Measurements from ENCODE around the gene ZNF366.

The ZNF366 gene

DNA sequence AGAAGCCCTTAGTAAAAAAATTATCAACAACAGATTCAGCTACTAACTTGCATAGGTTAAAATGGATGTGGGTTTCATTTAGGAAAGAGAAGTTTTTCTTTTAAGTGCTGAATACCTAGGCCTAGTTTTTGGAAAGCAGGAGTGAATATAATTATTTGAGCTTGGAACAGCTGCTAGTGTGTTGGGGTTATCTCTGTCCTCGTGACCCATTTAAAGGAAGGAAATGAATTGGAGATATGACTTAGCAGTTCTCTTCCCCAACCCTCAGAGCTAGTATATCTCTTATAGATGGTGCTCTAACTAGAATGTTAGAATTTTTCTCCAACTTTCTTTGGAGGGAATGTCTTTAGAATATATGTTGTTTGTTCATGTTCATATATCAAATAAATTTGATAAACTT is 38.6 kb downstream of the ZNF366 start:
- H3K4me1 ChIP-seq (ENCODE audit: control insufficient read depth, insufficient read depth, low read length), result no peaks in the 10 kb centered on the region
- no peaks in the 10 kb centered on the region for H3K27me3 ChIP-seq (ENCODE audit: control insufficient read depth, insufficient read depth, low read length)
- no peak overlapping the region for H3K27ac ChIP-seq (ENCODE audit: low read depth, low read length)

GRCh38 chr5:72468024-72468423 is 39.2 kb downstream of the ZNF366 start:
- Histone ChIP-seq H3K9ac (ENCODE audit: low read length) (no peak overlapping the region), H3K36me3 (ENCODE audit: control insufficient read depth, insufficient read depth, low read length) (no peaks in the 10 kb centered on the region), H3K4me1 (ENCODE audit: control insufficient read depth, insufficient read depth, low read length) (no peaks in the 10 kb centered on the region), H3K27me3 (ENCODE audit: control insufficient read depth, insufficient read depth, low read length) (no peaks in the 10 kb centered on the region), H3K27ac (ENCODE audit: low read depth, low read length) (no peak overlapping the region), H3K4me3 (ENCODE audit: low read length) (no peak overlapping the region)

More for the DNA sequence above, 38.6 kb downstream of the ZNF366 start:
- no peak overlapping the region for H3K4me3 ChIP-seq (ENCODE audit: low read length)
- no peaks in the 10 kb centered on the region for H3K36me3 ChIP-seq (ENCODE audit: control insufficient read depth, insufficient read depth, low read length)
- H3K9ac ChIP-seq (ENCODE audit: low read length), result no peak overlapping the region

DNA sequence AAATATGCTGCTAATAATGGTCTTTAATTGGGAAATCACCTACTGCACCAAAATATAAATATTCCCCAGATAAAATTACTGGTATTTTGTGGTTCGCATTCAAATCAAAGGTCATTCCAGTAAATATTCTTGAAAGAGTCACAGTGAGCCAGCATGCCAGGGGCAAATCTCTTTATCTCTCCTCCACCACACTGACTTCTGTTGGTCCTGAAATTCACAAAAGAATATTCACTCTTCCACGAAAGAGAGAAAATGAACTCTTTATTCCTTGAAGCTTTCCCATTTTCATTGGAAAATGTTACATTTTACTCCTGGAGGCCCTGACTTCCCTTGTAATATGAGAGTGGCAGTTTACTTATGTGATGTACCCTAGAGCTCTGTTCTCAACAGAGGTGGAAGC is 39.7 kb downstream of the ZNF366 start:
- Histone ChIP-seq H3K27me3 (ENCODE audit: control insufficient read depth, insufficient read depth, low read length) (no peaks in the 10 kb centered on the region), H3K4me3 (ENCODE audit: low read length) (no peak overlapping the region), H3K4me1 (ENCODE audit: control insufficient read depth, insufficient read depth, low read length) (no peaks in the 10 kb centered on the region), H3K9ac (ENCODE audit: low read length) (no peak overlapping the region), H3K27ac (ENCODE audit: low read depth, low read length) (no peak overlapping the region), H3K36me3 (ENCODE audit: control insufficient read depth, insufficient read depth, low read length) (no peaks in the 10 kb centered on the region)

- Histone ChIP-seq H3K36me3 (ENCODE audit: control insufficient read depth, insufficient read depth, low read length) (no peaks in the 10 kb centered on the region), H3K9ac (ENCODE audit: low read length) (no peak overlapping the region), H3K4me3 (ENCODE audit: low read length) (no peak overlapping the region), H3K27me3 (ENCODE audit: control insufficient read depth, insufficient read depth, low read length) (no peaks in the 10 kb centered on the region), H3K4me1 (ENCODE audit: control insufficient read depth, insufficient read depth, low read length) (no peaks in the 10 kb centered on the region), H3K27ac (ENCODE audit: low read depth, low read length) (no peak overlapping the region)
Observed at GRCh38 chr5:72465601-72466563, 41.3 kb downstream of the ZNF366 start.

DNA sequence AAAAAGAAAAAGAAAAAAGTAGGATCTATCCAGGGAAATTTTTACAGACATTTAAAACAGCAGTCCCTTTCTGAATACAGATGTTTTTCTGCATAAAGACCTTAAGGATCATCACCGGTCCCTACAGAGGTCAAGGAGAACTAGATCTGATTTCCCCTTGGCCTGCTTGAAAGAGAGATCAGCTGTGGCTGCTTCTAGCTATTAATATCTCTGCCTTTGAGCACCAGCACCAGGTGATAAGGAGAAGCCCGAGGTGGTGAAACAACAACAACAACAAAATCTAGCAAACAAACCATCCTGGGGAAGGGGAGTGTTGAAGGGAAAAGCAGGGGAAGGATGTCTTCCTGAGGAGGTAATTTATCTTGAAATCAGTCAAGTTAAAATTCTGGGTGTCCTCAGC is 42.1 kb downstream of the ZNF366 start:
- Histone ChIP-seq H3K4me1 (ENCODE audit: control insufficient read depth, insufficient read depth, low read length) (no peaks in the 10 kb centered on the region), H3K27ac (ENCODE audit: low read depth, low read length) (no peak overlapping the region), H3K36me3 (ENCODE audit: control insufficient read depth, insufficient read depth, low read length) (no peaks in the 10 kb centered on the region)

DNA sequence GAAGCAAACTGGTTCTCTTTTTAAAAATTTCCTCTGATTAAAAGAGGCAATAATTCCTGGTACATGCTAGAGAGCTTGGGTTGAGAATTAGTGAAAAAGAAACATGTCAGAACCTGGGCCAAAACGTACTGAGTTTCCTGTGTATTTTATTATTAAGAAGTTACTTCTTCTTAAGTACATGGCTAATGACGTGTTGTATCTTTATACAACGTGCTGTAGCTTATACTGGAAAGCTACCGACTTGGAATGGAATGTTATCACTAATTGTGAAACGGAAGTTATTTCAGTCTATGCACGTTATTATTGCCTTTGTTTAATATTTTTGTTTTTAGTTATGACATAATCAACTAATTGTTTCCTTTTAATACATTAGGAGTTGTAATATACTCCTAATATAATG is 43.1 kb downstream of the ZNF366 start:
- no peak overlapping the region for H3K9ac ChIP-seq (ENCODE audit: low read length)
- no peaks in the 10 kb centered on the region for H3K36me3 ChIP-seq (ENCODE audit: control insufficient read depth, insufficient read depth, low read length)
- H3K27me3 ChIP-seq (ENCODE audit: control insufficient read depth, insufficient read depth, low read length), result no peaks in the 10 kb centered on the region
- H3K27ac ChIP-seq (ENCODE audit: low read depth, low read length), result no peak overlapping the region
- peaks cover 3% of the 10 kb centered on the region for H3K4me1 ChIP-seq (ENCODE audit: control insufficient read depth, insufficient read depth, low read length)
- no peak overlapping the region for H3K4me3 ChIP-seq (ENCODE audit: low read length)

More for the DNA sequence above, 42.1 kb downstream of the ZNF366 start:
- Histone ChIP-seq H3K27me3 (ENCODE audit: control insufficient read depth, insufficient read depth, low read length) (no peaks in the 10 kb centered on the region), H3K4me3 (ENCODE audit: low read length) (no peak overlapping the region), H3K9ac (ENCODE audit: low read length) (no peak overlapping the region)

DNA sequence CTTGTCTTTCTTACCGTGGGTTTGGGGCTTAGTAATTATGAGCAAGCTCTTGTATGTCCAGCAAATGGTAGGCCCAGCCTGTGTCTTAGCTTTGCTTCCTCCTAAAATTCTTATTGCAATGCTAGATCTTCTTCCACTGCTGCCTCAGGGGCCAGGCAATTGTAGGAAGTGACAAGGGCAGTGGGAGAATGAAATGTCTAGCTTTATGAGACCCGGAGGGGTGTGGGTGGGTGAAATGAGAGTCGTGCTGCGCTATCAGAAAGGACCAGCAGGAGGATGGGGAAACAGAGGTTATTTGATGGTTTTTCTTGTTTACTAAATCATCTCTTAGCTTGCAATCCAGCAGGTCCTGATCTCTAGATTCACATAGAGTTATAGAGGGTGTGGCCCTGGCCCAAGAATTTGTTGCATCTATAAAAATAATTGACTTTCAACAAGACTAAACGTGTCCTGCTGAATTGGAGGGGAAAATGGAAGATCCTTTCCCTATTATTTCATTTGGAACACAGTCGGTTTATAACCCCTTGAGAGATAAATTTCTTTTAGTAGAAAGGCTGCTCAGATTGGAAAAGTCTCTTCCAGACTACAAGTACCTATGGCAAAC is 43.7 kb downstream of the ZNF366 start:
- H3K4me3 ChIP-seq (ENCODE audit: low read length), result no peak overlapping the region
- peaks cover 7% of the 10 kb centered on the region for H3K4me1 ChIP-seq (ENCODE audit: control insufficient read depth, insufficient read depth, low read length)
- no peaks in the 10 kb centered on the region for H3K36me3 ChIP-seq (ENCODE audit: control insufficient read depth, insufficient read depth, low read length)
- no peaks in the 10 kb centered on the region for H3K27me3 ChIP-seq (ENCODE audit: control insufficient read depth, insufficient read depth, low read length)
- H3K9ac ChIP-seq (ENCODE audit: low read length), result no peak overlapping the region
- H3K27ac ChIP-seq (ENCODE audit: low read depth, low read length), result no peak overlapping the region

DNA sequence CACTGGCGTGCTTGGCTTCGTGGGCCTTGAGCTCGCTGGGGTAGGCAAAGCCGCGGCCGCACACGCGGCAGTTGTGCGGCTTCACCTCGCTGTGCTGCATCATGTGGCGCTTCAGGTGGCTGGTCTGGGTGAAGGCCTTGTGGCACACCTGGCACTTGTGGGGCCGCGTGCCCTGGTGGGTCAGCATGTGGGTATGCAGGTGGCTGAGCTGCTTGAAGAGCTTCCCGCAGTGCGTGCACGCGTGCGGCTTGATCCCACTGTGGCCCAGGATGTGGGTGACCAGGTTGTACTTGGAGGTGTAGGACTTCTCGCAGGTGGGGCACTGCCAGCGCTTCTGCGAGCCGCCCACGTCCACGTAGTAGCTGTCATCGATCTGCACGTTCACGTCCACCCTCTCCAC is 46.8 kb downstream of the ZNF366 start:
- H3K27me3 ChIP-seq (ENCODE audit: control insufficient read depth, insufficient read depth, low read length), result no peaks in the 10 kb centered on the region
- peaks cover 7% of the 10 kb centered on the region for H3K4me1 ChIP-seq (ENCODE audit: control insufficient read depth, insufficient read depth, low read length)
- H3K27ac ChIP-seq (ENCODE audit: low read depth, low read length), result no peak overlapping the region
- no peak overlapping the region for H3K4me3 ChIP-seq (ENCODE audit: low read length)
- no peaks in the 10 kb centered on the region for H3K36me3 ChIP-seq (ENCODE audit: control insufficient read depth, insufficient read depth, low read length)
- H3K9ac ChIP-seq (ENCODE audit: low read length), result no peak overlapping the region

- H3K4me1 ChIP-seq (ENCODE audit: control insufficient read depth, insufficient read depth, low read length), result peaks cover 7% of the 10 kb centered on the region
- no peaks in the 10 kb centered on the region for H3K36me3 ChIP-seq (ENCODE audit: control insufficient read depth, insufficient read depth, low read length)
- H3K4me3 ChIP-seq (ENCODE audit: low read length), result no peak overlapping the region
- no peaks in the 10 kb centered on the region for H3K27me3 ChIP-seq (ENCODE audit: control insufficient read depth, insufficient read depth, low read length)
- H3K9ac ChIP-seq (ENCODE audit: low read length), result no peak overlapping the region
- H3K27ac ChIP-seq (ENCODE audit: low read depth, low read length), result no peak overlapping the region
Observed at GRCh38 chr5:72459913-72460312, 47.3 kb downstream of the ZNF366 start.

- H3K9ac ChIP-seq (ENCODE audit: low read length), result no peak overlapping the region
- H3K4me1 ChIP-seq (ENCODE audit: control insufficient read depth, insufficient read depth, low read length), result peaks cover 7% of the 10 kb centered on the region
- H3K4me3 ChIP-seq (ENCODE audit: low read length), result no peak overlapping the region
- peak overlapping the region; percentile 51 for H3K27ac ChIP-seq (ENCODE audit: low read depth, low read length)
- H3K36me3 ChIP-seq (ENCODE audit: control insufficient read depth, insufficient read depth, low read length), result no peaks in the 10 kb centered on the region
- no peaks in the 10 kb centered on the region for H3K27me3 ChIP-seq (ENCODE audit: control insufficient read depth, insufficient read depth, low read length)
Observed at GRCh38 chr5:72459089-72459661, 48.0 kb downstream of the ZNF366 start.

GRCh38 chr5:72458407-72458806 is 48.8 kb downstream of the ZNF366 start:
- H3K4me3 ChIP-seq (ENCODE audit: low read length), result no peak overlapping the region
- no peaks in the 10 kb centered on the region for H3K36me3 ChIP-seq (ENCODE audit: control insufficient read depth, insufficient read depth, low read length)
- no peak overlapping the region for H3K9ac ChIP-seq (ENCODE audit: low read length)
- H3K4me1 ChIP-seq (ENCODE audit: control insufficient read depth, insufficient read depth, low read length), result peaks cover 7% of the 10 kb centered on the region
- no peaks in the 10 kb centered on the region for H3K27me3 ChIP-seq (ENCODE audit: control insufficient read depth, insufficient read depth, low read length)
- H3K27ac ChIP-seq (ENCODE audit: low read depth, low read length), result no peak overlapping the region

- Histone ChIP-seq H3K4me3 (ENCODE audit: low read length) (no peak overlapping the region), H3K36me3 (ENCODE audit: control insufficient read depth, insufficient read depth, low read length) (no peaks in the 10 kb centered on the region), H3K4me1 (ENCODE audit: control insufficient read depth, insufficient read depth, low read length) (peaks cover 14% of the 10 kb centered on the region), H3K27me3 (ENCODE audit: control insufficient read depth, insufficient read depth, low read length) (no peaks in the 10 kb centered on the region), H3K27ac (ENCODE audit: low read depth, low read length) (no peak overlapping the region), H3K9ac (ENCODE audit: low read length) (no peak overlapping the region)
Observed at GRCh38 chr5:72457491-72457890, 49.7 kb downstream of the ZNF366 start.
